Astrocyte (in vitro differentiated cells and primary cell): ENCODE results near the gene BRINP1.

Experiments used
- CTCF ChIP-seq: IDR thresholded peaks from 2 replicates; pipeline ENCODE4 v1.5.1; 2011; ENCODE audit warnings: low read depth, mild to moderate bottlenecking, inconsistent platforms, low read length, moderate library complexity; ENCODE audit not compliant: insufficient read depth
- EZH2 ChIP-seq: IDR thresholded peaks from 2 replicates; pipeline ENCODE4 v1.6.1; 2012; ENCODE audit warnings: mild to moderate bottlenecking, low read length, inconsistent platforms; ENCODE audit not compliant: insufficient read depth

DNA sequence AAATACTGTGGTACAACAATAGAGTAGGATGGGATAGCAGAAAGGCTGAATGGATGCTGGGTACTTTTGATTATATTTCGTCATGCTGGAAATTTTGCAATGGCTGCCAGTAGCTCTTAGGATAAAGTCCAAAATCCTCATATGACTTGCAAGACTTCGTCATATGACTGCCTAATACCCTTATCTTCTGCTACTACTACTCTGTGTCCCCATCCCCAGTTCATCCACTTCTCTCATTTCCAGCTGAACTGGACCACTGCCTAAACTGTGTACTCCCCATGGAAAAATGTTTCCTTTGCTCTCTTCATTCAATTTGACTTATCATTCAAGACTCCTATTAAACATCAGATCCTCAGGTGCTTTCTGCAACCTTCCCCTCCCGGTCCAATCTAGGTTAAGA lies 212.9 kb downstream of the BRINP1 start:
- TF ChIP-seq CTCF = no peak
- TF ChIP-seq EZH2 = no peak
